PC-9 (cell line): Measurements from ENCODE around the gene LRRC8D.

Source experiments
- EZH2 ChIP-seq: fragments of 200-600 bp; sonication (generic); IDR thresholded peaks from 2 replicates; pipeline ENCODE4 v1.8.0; 2017; ENCODE audit warnings: antibody characterized with exemption, low read depth
- TF ChIP-seq, protein P1 (sequence below): fragments of 200-600 bp; sonication (generic); conservative IDR thresholded peaks from 2 replicates; pipeline ENCODE4 v1.6.1; 2017; ENCODE audit warnings: mixed run types, antibody characterized with exemption, mild to moderate bottlenecking, moderate library complexity

DNA sequence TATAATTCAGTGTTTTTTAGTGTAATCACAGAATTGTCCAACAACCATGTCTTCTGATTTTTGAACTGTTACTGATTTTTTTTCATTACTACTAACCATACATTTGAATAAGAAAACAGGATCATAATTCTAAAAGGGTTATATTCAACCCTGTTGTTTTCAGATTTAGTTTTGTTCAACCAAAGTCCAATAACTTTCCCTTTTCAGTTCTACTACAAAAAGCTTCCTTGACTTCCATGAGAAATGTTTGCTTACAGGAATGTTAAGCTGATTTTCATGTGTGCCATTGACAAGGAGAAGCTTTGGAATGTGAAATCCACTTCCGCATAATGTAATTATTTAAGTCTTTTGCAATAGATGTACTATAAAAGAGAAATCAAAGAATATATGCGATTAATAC lies 102.1 kb downstream of the LRRC8D start:
- TF ChIP-seq, protein P1, sequence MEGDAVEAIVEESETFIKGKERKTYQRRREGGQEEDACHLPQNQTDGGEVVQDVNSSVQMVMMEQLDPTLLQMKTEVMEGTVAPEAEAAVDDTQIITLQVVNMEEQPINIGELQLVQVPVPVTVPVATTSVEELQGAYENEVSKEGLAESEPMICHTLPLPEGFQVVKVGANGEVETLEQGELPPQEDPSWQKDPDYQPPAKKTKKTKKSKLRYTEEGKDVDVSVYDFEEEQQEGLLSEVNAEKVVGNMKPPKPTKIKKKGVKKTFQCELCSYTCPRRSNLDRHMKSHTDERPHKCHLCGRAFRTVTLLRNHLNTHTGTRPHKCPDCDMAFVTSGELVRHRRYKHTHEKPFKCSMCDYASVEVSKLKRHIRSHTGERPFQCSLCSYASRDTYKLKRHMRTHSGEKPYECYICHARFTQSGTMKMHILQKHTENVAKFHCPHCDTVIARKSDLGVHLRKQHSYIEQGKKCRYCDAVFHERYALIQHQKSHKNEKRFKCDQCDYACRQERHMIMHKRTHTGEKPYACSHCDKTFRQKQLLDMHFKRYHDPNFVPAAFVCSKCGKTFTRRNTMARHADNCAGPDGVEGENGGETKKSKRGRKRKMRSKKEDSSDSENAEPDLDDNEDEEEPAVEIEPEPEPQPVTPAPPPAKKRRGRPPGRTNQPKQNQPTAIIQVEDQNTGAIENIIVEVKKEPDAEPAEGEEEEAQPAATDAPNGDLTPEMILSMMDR = no peak
- TF ChIP-seq EZH2 = no peak
